Effector CD4-positive, alpha-beta T cell (primary cell): Measurements from ENCODE around the gene EIF1.
"Not testable (repeated sequence)": the region's sequence is repeated elsewhere in the genome, so short reads cannot be mapped to it uniquely, and the experiment has no call there.

Source experiments
- DNase-seq: peaks from one replicate; pipeline ENCODE4 v3.0.0-alpha.2; 2020

The EIF1 gene

DNA sequence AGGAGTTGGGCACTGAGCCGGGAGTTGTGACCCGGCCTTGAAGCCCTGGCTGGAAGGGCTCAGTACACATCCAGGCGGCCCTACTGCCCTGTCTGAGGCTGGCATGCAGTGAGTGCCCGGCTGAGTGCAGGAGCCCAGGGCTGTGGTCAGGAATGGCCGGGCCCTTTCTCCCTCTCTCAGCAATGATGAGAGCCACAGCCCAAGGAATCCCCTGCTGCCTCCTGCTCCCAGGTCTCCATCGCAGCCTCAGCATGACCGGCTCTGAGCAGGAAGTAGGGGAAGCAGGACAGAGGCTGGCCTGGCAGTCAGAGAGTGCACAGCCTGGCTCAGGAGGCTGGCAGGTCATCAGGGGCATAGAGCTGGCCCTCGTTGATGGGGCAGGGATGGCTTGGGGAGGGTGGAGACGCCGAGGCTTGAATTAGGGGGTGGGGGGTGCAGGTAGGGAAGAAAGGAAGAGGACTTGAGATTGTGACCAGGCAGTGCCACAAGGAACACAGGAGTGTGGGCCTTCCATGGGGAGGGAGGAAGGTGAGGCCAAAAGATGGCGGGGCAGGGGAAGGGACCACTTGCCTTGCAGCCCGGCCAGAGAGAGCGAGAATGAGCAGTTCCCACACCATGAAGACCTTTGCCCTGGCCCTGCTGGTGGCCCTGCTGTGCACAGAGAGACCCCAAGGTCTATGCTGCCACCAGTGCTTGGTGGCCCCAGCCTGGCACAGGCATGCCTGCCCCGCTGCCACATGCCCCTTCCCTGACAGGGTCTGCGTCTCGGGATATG, 32.2 kb upstream of the EIF1 start:
- no peak for DNase-seq

GRCh38 chr17:41657176-41657754, 31.4 kb upstream of the EIF1 start:
- DNase-seq, result no peak

DNA sequence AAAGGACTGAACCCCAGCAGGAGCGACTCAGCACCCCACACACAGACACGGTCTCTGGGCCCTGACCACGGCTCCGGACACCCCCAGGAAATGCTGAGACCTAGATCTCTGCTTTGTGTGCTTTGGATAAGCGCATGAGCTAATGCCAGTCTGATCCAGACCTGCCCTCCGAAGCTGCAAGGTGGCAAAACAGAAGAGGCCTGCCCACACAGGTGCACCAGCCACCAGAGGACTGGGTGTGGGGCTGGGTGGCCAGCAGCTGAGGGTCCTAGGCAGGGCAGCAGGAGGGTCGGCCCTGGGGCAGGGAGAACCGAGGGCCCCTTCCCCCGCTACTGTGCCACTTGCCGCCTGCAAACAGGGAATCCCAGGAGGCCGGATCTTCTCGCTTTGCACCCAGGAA, 30.7 kb upstream of the EIF1 start:
- no peak for DNase-seq

- no peak for DNase-seq
Measured at GRCh38 chr17:41658846-41659245, 29.8 kb upstream of the EIF1 start.

DNA sequence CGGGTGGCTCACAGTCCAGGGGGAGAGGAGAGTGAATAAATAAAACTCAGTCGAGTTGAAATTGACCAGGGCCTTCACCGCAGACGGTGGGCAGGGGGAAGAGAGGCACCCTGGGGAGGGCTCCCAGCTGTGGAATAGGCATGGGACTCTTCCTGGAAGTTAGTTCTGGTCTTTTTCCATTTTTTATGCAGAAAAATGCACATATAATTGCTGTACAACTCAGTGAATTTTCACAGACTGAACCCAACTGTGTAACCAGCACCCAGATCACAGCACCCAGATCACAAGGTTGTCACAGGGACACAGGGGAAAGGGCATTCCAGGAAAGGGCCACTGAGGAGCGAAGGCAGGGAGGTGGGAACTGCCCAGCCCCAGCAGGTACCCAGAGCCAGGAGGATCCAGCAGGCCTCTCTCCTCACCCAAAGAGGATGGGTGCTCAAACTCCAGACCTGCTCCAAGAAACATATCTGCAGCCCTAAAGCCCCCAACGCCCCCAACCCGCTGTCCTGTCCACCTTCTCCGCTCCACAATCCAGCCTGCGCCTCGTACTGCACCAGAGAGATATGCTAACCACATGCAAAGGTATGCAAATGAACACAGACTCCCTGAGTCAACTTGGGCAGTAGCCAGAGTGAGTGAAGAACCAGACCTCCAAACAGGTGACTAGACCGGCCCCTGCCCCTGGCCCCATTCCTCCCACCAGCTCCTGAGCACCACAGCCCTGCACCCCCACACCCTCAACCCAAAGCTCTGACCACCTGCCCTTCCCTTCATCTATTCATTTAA, 29.1 kb upstream of the EIF1 start:
- DNase-seq, result no peak

DNA sequence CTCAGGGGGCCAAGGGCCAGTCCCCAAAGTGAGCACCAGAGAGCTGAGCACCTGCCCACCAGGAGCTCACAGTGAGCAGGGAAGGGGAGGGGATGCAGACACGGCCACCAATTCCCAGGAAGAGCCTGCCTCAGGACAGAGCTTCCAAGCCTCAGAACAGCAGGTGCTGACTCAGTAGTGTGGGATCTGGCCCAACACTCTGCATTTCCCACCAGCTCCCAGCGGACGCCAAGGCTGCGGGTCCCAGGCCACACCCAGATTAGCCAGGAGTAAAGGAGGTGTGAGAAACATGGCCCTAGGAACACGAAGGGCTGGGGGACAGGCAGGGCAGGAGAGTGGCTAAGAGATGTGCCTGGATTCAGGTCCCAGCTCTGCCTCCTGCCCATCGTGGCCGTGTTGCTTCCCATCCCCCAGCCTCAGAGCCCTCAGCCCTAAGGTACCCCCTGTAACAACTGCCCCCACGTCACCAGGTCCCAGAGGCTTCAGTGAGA, 28.4 kb upstream of the EIF1 start:
- DNase-seq, result no peak

DNA sequence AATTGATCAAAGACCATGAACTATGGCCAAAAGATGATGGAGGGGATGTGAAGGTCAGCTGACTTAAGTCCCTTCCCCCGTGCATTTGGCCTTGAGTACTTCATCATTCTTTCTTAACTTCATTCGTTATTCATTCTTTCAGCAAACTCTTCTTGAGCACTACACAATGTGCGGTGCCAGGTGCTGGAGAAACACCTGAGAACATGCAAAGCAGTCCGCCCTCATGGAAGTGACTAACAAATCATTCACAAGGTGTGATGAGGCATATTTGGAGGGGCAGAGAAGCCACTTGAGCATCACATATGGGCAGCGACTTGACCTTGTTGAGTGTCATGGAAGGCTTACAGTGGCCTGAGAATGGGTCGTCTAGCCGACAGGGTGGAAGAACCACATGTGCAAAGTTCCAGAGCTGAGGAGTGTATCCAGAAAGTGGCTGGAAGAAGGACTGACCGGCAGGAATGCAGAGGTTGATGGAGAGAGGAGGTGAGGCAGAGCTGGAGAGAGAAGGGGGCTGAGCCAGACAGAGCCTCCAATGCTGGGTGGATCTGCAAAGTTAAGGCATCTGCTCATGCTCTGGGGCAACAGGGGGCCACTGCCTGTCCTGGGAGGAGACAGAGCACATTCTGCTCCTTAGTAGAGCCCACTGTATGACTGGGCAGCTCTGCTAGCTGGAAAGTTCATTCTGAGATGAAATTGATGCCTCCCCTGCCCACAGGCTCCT, 25.1 kb upstream of the EIF1 start:
- DNase-seq, result no peak

GRCh38 chr17:41664172-41664457, 24.6 kb upstream of the EIF1 start:
- DNase-seq, result no peak

GRCh38 chr17:41664587-41665565, 23.8 kb upstream of the EIF1 start:
- no peak for DNase-seq

GRCh38 chr17:41665566-41666236, 23.0 kb upstream of the EIF1 start:
- peak; percentile 84 for DNase-seq

GRCh38 chr17:41666237-41666641, 22.4 kb upstream of the EIF1 start:
- peak; percentile 71 for DNase-seq

DNA sequence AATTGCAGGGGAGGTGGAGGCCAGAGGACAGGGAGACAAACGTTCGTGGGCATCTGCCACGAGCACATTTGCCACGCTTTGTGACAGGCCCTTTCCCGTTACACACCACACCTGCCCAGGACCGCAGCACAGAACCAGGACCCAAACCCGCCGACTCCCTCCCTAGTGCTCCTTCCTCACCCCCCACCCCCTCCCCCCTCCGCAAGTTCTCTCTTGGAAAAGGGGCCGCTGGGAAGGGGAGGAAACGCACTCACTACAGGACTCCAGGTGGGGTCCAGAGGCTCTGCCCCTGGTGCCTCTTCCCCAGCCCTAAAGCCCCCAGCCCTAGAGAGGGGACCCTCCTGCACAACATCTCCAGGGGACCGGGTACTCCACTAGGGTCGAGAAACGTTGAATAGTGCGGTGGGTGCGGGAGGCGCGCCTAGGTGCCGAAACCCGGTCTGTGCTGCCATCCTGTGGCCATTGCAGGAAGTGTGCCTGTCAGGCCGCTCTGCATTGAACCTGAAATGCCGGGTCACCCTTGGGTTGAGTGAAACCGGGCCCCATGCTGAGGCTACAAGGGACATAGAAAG, 21.9 kb upstream of the EIF1 start:
- peak; percentile 82 for DNase-seq

DNA sequence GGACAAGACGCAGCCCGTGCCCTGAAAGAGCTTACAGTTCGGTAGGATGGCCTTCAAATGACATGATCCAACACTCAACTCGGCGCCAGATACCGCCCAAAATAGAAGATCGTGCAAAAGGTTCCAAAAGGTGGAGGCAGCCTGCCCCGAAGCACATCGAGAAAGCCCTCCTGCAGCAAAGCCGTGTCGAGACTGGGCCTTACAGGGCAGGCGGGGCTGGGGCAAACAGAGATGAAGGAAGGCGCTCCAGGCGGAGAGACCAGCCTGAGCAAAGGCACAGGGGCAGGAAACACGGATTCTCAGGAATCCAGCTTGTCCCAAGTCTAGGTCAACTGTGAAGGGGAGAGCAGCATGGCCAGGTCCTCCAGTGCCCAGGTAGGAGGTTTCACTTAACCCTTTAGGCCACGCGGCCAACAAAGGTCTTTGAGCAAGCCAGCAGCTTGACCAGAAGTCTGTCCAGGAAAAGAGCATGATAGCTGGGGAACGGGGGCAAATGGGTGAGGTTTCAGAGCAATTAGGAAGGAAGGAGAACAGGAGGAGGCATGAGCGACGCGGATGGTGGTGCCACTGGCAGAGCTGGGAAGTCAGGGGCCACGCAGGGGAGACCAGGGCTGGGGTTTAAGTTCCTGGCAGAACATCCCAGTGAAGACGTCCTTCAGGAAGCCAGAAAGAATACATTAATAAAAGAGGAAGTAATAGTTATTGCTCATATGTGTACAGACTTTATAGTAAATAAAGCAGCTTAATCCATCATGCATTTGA, 21.2 kb upstream of the EIF1 start:
- no peak for DNase-seq

DNA sequence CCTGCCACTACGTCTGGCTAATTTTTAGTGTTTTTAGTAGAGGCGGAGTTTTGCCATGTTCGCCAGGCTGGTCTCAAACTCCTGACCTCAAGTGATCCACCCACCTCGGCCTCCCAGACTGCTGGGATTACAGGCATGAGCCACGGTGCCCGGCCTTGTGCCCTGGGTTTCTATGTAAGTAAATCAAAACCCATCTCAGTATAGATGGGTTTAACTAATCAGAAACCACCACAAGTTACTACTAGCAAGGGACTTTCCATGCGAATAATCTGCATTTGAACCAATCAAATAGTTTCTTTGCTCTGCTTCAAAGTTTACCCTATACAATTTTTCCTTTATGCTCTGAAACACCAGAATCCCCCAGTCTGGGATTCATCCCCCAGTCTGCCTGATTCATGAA, 16.5 kb upstream of the EIF1 start:
- no peak for DNase-seq

DNA sequence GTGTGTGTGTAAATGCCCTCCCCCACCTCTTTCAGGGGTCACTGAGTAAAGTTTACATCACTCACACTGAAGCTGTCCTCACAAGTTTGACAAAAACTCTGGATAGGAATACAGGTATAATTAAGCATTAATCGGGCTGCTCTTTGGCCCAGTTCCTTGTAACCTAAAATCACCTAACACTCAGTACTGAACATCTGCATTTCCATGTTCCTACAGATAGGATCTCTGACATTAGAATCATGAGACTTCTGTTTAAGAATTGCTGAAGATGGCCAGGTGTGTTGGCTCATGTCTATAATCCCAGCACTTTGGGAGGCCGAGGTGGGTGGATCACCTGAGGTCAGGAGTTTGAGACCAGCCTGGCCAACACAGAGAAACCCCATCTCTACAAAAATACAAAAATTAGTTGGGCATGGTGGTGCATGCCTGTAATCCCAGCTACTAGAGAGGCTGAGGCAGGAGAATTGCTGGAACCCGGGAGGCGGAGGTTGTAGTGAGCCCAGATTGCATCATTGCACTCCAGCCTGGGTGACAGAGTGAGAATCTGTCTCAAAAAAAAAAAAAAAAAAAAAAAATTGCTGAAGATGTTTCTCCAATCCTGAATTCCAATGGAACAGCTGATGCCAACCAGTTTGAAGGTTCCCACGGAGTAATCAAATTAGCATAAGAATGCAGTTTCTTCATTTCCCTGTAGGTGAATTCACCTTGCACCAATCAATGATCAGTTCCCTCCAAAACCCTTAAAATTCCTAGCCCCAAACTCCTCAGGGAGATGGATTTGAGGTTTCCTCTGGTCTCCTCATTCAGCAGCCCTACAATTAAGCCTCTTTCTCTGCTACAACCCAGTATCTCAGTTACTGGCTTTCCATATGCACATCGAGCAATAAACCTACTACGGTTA, 13.3 kb upstream of the EIF1 start:
- not testable (repeated sequence) for DNase-seq

GRCh38 chr17:41676058-41676419, 12.6 kb upstream of the EIF1 start:
- no peak for DNase-seq

DNA sequence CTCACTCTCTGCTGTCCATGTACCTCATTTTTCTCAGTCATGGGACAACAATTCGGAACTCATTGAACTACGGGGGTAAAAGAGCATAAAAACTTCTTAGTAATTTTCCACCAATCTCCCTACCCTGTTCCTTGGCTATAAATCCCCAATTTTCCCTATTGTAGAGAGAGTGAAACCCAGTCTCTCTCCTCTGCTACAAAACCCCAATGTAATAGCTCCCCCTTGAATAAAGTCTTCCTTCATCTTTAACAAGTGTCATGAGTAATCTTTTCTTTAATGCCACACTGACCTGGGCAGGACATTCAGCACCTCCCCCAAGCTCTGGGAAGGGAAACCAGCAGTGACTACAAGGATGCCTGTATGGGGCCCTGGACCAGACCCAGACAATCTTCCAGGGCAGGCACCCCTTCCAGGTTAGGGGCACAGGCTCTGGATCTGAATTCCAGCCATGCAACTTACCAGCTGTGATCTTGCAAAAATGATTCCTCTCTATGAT, 10.2 kb upstream of the EIF1 start:
- DNase-seq, result no peak

DNA sequence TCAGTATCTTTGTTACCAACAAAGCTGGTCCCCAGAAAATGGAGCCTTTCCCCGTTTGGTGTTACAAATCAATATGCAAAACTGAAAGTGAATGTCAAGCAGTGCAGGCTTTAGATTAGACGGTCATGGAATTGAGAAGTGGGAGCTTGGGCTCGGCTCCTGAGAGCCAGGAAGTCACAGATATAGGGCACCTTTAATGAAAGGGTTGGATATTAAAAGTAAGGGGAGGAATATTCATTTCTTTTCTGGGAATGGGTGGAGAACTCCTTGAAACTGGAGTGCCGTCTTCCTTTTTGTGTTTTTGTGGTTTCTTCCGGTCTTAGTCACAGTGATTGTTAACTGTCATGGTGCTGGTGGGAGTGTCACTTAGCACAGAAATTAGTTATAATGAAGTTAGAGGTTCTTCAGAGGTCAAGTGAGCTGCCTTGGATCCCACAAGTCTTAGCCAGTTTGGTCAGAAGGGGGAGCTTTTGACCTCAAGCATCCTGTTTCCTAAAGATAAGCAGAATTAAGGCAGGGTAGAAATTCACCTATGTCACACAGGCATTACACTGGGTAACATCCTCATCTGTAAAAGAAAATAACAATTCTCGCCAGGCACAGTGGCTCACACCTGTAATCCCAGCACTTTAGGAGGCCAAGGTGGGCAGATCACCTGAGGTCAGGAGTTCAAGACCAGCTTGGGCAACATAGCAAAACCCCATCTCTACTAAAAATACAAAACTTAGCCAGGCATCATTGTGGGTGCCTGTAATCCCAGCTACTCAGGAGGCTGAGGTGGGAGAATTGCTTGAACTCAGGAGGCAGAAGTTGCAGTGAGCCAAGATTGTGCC, 9.6 kb upstream of the EIF1 start:
- peak; percentile 46 for DNase-seq
